GM18907 (cell line): ENCODE results near the gene ERP29.
"Not testable (repeated sequence)": the region's sequence is repeated elsewhere in the genome, so short reads cannot be mapped to it uniquely, and the experiment has no call there.

Source experiments
- ATAC-seq: cut with Tn5 transposase; IDR thresholded peaks from one replicate; pipeline ENCODE4 v1.9.1; 2021; ENCODE audit warnings: mild to moderate bottlenecking, moderate library complexity; ENCODE audit not compliant: unreplicated experiment

The ERP29 gene

DNA sequence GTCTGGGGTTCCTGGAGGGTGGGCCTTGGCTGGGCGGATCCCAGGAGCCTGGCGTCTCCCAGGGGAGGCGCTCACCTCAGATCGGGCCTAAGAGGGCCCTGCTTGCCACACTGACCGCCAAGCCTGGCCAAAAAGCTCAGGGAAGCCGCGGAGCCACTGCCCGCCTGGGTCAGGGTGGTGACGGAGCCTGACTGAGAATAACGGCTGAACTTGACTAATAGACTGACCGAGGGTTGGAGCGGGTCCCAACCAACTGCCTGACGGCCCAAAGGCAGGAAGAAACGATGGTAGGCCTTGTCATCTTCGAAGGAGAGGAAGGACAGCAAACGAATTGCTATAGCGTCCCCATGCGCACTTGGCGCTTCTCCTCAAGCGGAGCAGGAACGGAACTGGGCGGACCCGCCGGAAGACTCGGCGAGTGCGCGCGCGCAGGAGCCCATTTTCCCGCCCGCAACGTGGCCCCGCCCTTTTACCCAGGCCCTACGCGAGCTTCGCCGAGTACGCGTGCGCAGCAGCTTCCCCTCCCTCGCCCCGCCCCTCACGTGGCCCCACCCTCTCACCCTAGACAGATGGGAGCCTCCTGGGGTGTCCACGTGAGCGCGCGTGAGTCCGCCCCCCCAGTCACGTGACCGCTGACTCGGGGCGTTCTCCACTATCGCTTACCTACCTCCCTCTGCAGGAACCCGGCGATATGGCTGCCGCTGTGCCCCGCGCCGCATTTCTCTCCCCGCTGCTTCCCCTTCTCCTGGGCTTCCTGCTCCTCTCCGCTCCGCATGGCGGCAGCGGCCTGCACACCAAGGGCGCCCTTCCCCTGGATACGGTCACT is at the start of gene ERP29, which contains the start of gene TMEM116:
TSS of gene ERP29 (plus strand) at position 652 of the 826 bp plus-strand sequence. CDS start at position 692, 40 bp downstream.
TSS of gene TMEM116 (minus strand) at position 391 of the 826 bp plus-strand sequence. CDS start 7,895 bp downstream, outside the sequence.
- ATAC-seq: peak; percentile 78

DNA sequence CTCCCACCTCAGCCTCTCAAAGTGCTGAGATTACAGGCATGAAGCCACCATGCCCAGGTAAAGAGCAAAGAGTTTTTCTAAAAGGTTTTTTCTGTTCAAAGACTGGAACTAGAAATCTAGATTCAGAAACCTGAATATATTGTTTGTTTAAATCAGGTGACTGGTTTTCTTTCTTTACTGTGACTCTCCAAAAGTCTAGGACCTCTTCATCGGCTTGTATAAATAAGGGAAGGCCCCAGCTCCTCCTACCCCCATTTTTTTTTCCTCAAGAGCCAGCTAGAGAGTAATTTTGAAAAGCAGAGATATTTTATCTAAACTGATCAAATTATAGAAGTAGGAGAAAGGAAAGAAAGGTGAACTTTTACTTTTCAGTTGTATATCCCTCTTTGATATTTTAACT is 48.3 kb upstream of the ERP29 start:
- ATAC-seq: no peak

DNA sequence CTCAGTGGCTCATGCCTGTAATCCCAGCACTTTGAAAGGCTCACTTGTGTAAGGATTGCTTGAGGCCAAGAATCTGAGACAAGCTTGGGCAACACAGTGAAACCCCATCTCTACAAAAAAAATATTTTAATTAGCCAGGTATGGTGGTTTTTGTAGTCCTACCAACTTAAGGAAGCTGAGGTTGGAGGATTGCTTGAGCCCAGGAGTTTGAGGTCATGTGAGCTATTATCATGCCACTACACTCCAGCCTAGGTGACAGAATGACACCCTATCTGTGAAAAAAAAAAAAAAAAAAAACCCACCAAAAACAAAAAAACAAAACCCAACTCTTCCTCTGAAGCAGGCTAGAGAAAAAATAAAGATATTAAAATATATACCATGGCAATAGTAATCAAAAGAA is 41.4 kb upstream of the ERP29 start:
- ATAC-seq: no peak

DNA sequence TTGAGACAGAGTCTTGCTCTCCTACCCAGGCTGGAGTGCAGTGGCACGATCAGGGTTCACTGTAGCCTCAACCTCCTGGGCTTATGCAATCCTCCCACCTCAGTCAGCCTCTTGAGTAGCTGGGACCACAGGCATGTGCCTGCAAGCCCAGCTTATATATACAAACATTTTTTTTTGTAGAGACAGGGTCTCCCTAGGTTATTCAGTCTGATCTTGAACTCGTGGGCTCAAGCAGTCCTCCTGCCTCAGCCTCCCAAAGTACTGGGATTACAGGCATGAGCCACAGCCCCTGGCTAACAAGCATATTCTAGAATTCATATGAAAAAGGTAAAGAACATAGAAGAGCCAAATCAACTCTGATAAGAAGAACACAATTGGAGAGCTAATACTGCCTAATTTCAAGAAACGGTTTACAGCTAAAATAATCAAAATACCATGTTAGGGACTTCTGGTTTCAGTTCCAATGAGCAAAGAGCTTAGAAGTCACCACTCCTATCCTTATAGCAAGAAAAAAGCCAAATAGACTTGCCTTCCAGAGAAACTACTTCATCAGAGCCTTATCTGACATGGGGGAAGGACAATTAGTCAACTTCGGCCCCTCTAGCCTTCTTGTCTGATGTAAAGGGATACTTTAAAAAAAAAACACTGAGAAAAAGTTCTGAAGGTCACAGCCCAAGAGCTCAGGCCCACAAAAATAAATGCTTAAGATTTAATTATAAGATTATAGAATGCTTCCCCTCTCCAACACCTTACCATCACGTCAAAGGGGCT is 37.9 kb upstream of the ERP29 start:
- ATAC-seq: no peak

GRCh38 chr12:111976291-111976690 is 36.9 kb upstream of the ERP29 start:
- ATAC-seq: no peak

GRCh38 chr12:111976860-111977259 is 36.4 kb upstream of the ERP29 start:
- ATAC-seq: no peak

DNA sequence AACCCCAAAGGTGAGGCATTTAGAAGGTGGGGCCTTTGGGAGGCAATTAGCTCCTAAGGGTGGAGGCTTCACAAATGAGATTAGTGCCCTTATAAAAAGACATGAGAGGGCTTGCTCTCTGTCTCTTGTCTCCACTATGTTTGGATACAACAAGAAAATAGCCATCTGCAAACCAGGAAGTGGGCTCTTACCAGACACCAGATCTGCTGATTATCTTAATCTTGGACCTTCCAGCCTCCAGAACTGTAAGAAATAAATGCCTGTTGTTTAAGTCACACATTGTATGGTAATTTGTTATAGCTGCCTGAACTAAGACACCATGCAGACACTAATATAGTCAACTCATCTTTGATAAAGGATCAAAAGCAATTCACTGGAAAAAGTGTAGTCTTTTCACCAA is 34.7 kb upstream of the ERP29 start:
- ATAC-seq: no peak

GRCh38 chr12:111980598-111980997 is 32.6 kb upstream of the ERP29 start:
- ATAC-seq: no peak

DNA sequence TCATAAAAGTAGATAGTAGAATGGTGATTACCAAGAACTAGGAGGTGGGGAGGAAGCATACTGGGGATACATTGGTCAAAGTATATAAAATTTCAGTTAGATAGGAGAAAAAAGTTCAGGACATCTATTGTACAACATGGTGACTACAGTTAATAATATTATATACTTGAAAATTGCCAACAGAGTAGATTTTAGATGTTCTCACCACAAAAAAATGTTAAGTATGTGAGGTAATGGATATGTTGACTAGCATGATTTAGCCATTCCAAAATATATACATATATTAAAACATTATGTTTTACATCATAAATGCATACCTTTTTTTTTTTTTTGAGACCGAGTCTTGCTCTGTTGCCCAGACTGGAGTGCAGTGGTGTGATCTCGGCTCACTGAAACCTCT is 31.2 kb upstream of the ERP29 start:
- no peak for ATAC-seq

GRCh38 chr12:111984820-111985219 is 28.4 kb upstream of the ERP29 start:
- no peak for ATAC-seq

DNA sequence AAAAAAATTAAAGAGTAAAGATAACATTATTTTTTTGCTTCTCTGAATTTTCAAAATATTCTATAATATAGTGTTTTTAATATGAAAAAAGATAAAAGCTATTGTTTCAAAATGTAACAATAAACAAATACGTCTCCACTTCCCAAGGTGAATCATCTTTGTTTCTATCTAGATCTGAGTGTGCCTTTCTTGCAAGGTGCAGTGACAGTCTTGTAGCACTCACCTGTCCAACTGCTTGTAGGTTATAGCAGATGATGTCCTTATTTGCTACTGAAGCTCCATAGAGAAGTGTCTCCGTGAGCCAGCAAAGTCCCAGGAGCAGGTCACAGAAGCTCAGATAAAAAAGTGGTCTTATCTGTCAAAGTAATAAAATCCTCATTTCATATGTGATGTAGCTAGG is 21.7 kb upstream of the ERP29 start:
- ATAC-seq: no peak

DNA sequence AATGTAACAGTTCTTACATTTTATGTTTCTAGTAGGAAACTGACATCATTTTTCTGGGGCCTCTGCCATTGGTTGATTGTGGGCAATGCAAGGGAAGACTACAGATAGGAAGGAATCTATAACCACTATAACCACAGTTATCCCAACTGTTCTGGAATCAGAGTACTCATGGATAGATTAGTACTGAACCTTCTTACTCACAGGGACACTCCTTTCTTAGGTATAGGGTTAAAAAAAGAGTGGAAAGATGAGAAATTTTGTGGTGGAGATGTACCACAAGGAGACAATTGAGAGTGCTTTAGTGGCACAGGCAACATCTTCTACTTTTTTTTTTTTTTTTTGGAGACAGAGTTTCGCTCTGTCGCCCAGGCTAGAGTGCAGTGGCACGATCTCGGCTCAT is 21.3 kb upstream of the ERP29 start:
- no peak for ATAC-seq

GRCh38 chr12:111992464-111992863 is 20.8 kb upstream of the ERP29 start:
- no peak for ATAC-seq

GRCh38 chr12:111993292-111994150 is 19.7 kb upstream of the ERP29 start:
- peak; percentile 54 for ATAC-seq

GRCh38 chr12:111994211-111995111 is 18.8 kb upstream of the ERP29 start:
- ATAC-seq: not testable (repeated sequence)

DNA sequence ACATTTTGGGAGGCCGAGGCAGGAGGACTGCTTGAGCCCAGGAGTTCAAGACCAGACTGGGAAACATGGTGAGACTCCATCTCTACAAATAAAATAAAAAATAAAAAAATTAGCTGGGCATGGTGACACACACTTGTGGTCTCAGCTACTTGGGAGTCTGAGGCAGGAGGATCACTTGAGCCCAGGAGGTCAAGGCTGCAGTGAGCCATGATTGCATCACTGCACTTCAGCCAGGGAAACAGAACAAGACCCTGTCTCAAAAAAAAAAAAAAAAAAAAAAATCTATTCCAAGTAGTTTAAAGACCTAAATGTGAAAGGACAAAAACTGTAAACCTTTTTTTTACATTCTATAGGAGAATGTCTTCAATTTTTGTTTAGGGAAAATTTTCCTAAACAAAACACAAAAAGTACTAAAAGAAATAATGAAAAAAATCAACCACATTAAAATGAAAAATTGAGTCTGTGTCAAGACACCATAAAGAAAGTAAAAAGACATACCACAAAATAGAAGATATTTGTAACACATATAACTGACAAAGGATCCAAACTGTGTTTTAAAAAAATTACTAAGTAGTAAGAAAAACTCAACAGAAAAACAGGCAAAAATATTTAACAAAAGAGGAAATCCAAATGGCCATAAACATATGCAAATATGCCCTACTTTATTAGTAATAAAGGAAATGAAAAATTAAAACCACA is 17.3 kb upstream of the ERP29 start:
- no peak for ATAC-seq

DNA sequence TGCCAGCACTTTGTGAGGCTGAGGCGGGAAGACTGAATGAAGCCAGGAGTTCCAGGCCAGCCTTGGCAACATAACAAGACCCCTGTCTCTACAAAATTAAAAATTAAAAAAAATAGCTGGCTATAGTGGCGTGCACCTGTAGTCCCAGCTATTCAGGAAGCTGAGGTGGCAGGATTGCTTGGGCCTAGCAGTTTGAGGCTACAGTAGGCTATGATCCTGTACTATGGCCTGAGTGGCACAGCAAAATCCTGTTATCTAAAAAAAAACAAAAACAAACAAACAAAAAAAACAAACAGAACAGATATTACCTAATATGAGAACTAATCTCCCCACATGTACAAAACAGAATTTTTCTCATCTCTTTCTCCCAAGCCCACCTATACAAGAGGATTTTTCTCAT is 15.9 kb upstream of the ERP29 start:
- no peak for ATAC-seq

DNA sequence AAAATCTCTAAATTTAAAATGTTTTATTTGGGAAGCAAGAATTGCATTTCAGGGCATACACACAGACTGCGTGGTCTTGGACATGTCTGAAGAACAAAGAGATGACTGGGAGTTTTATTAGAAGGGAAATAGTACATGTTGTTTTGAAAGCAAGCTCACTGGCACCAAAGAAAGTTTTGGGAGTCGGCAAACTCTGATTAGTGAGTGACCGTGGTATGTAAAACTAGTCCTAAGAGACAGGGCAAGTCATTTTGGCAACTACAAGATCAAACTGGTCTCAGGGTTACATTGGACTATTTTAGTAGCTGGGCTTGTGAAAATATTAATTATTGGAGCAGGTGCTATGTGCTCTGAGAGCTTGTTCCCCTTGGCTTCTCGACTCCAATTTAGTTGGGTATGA is 15.2 kb upstream of the ERP29 start:
- no peak for ATAC-seq

- not testable (repeated sequence) for ATAC-seq
These were observed 14.1 kb upstream of the ERP29 start for GRCh38 chr12:111999129-111999528.
